Activated CD4-positive, alpha-beta memory T cell treated with anti-CD3 and anti-CD28 coated beads for 36 hours (primary cell): Measurements from ENCODE around the gene SEMA3D. TPM values are rescaled to one million over a fixed set of nuclear protein-coding genes. Genes with fewer than 3 reads are reported as not detected.
A peak's percentile ranks its signal among the peaks of the same experiment; 100 is the strongest.

ENCODE experiments used
- CTCF ChIA-PET: fragments of 350-600 bp; sonication (Branson Sonifier 250); formaldehyde crosslinking; loops from one replicate; lab custom pipeline; 2021; ENCODE audit warnings: antibody characterized with exemption, inconsistent platforms; lab: Charles Lee
- POLR2A ChIA-PET: fragments of 350-600 bp; sonication (Branson Sonifier 250); formaldehyde crosslinking; loops from one replicate; lab custom pipeline; 2021; ENCODE audit warnings: antibody characterized with exemption; lab: Charles Lee
- DNase-seq: peaks from one replicate; pipeline ENCODE4 v3.0.0-alpha.2; 2020
- H3K27ac Mint-ChIP-seq: one replicate; pipeline ENCODE4 v1.8.0; 2021; ENCODE audit warnings: mixed read lengths
- H3K27me3 Mint-ChIP-seq: one replicate; pipeline ENCODE4 v1.8.0; 2021; ENCODE audit warnings: mixed read lengths
- H3K36me3 Mint-ChIP-seq: one replicate; pipeline ENCODE4 v1.8.0; 2021; ENCODE audit warnings: mixed read lengths
- H3K4me1 Mint-ChIP-seq: one replicate; pipeline ENCODE4 v1.8.0; 2021; ENCODE audit warnings: low read depth, mixed read lengths
- H3K4me3 Mint-ChIP-seq: one replicate; pipeline ENCODE4 v1.8.0; 2021; ENCODE audit warnings: mild to moderate bottlenecking, mixed read lengths
- H3K9me3 Mint-ChIP-seq: one replicate; pipeline ENCODE4 v1.8.0; 2021; ENCODE audit warnings: mixed read lengths
- intact Hi-C: fragments of 100-400 bp; cut with micrococcal nuclease; formaldehyde crosslinking; loops from one replicate; pipeline ENCODE4 v1.15.1; 2023
- total RNA-seq, 2 experiments: library from RNA; stranded (reverse); gene quantifications; one replicate each; pipeline ENCODE4 v1.2.3, GENCODE V29; 2021

The SEMA3D gene
- total RNA-seq, 2 experiments from 2014 or later: not detected

GRCh38 chr7:85177316-85177715 lies 9.5 kb downstream of the SEMA3D start:
- ChIA-PET POLR2A (no interaction called here), CTCF (no interaction called here)
- DNase-seq: no peak
- Mint-ChIP-seq H3K27ac (no peak overlapping the region), H3K4me1 (no peaks in the 10 kb centered on the region), H3K9me3 (peaks cover 21% of the 10 kb centered on the region), H3K27me3 (no peaks in the 10 kb centered on the region), H3K4me3 (no peak overlapping the region), H3K36me3 (no peaks in the 10 kb centered on the region)
- intact Hi-C loops: no loop called here

GRCh38 chr7:85176197-85176596 lies 10.7 kb downstream of the SEMA3D start:
- Mint-ChIP-seq H3K9me3 (peaks cover 21% of the 10 kb centered on the region), H3K27me3 (no peaks in the 10 kb centered on the region), H3K4me3 (no peak overlapping the region), H3K27ac (no peak overlapping the region), H3K36me3 (no peaks in the 10 kb centered on the region), H3K4me1 (no peaks in the 10 kb centered on the region)
- POLR2A ChIA-PET: no interaction called here
- intact Hi-C loops: no loop called here
- DNase-seq: no peak
- CTCF ChIA-PET: no interaction called here

- H3K27ac Mint-ChIP-seq: no peak overlapping the region
- ChIA-PET CTCF (no interaction called here), POLR2A (no interaction called here)
- DNase-seq: no peak
- H3K4me3 Mint-ChIP-seq: no peak overlapping the region
- peaks cover 17% of the 10 kb centered on the region for H3K9me3 Mint-ChIP-seq
- H3K36me3 Mint-ChIP-seq: no peaks in the 10 kb centered on the region
- no peaks in the 10 kb centered on the region for H3K27me3 Mint-ChIP-seq
- intact Hi-C loops: no loop called here
- no peaks in the 10 kb centered on the region for H3K4me1 Mint-ChIP-seq
These were observed 11.6 kb downstream of the SEMA3D start for GRCh38 chr7:85175217-85175616.

- ChIA-PET CTCF (no interaction called here), POLR2A (no interaction called here)
- H3K4me3 Mint-ChIP-seq: no peak overlapping the region
- H3K27ac Mint-ChIP-seq: no peak overlapping the region
- no peaks in the 10 kb centered on the region for H3K4me1 Mint-ChIP-seq
- no peaks in the 10 kb centered on the region for H3K9me3 Mint-ChIP-seq
- intact Hi-C loops: no loop called here
- DNase-seq: no peak
- no peaks in the 10 kb centered on the region for H3K27me3 Mint-ChIP-seq
- H3K36me3 Mint-ChIP-seq: no peaks in the 10 kb centered on the region
These were observed 14.3 kb downstream of the SEMA3D start for GRCh38 chr7:85172530-85172941.

- Mint-ChIP-seq H3K27me3 (no peaks in the 10 kb centered on the region), H3K27ac (no peak overlapping the region), H3K9me3 (no peaks in the 10 kb centered on the region), H3K4me3 (no peak overlapping the region), H3K4me1 (no peaks in the 10 kb centered on the region), H3K36me3 (no peaks in the 10 kb centered on the region)
- CTCF ChIA-PET: no interaction called here
- no peak for DNase-seq
- intact Hi-C loops: no loop called here
- POLR2A ChIA-PET: no interaction called here
These were observed 19.2 kb downstream of the SEMA3D start for GRCh38 chr7:85167636-85168035.

GRCh38 chr7:85165263-85165662 lies 21.6 kb downstream of the SEMA3D start:
- DNase-seq: no peak
- CTCF ChIA-PET: no interaction called here
- Mint-ChIP-seq H3K4me1 (peaks cover 4% of the 10 kb centered on the region), H3K36me3 (no peaks in the 10 kb centered on the region), H3K27me3 (no peaks in the 10 kb centered on the region), H3K4me3 (no peak overlapping the region), H3K9me3 (no peaks in the 10 kb centered on the region), H3K27ac (no peak overlapping the region)
- intact Hi-C loops: no loop called here
- POLR2A ChIA-PET: no interaction called here

GRCh38 chr7:85164376-85164775 lies 22.5 kb downstream of the SEMA3D start:
- H3K9me3 Mint-ChIP-seq: peaks cover 4% of the 10 kb centered on the region

GRCh38 chr7:85162721-85163120 lies 24.1 kb downstream of the SEMA3D start:
- peaks cover 7% of the 10 kb centered on the region for H3K4me1 Mint-ChIP-seq
- intact Hi-C loops: no loop called here
- no peaks in the 10 kb centered on the region for H3K27me3 Mint-ChIP-seq
- ChIA-PET POLR2A (no interaction called here), CTCF (no interaction called here)
- no peaks in the 10 kb centered on the region for H3K36me3 Mint-ChIP-seq
- no peak for DNase-seq
- no peak overlapping the region for H3K27ac Mint-ChIP-seq
- H3K9me3 Mint-ChIP-seq: peaks cover 5% of the 10 kb centered on the region
- H3K4me3 Mint-ChIP-seq: no peak overlapping the region

More at GRCh38 chr7:85164376-85164775, 22.5 kb downstream of the SEMA3D start:
- no peak overlapping the region for H3K27ac Mint-ChIP-seq
- intact Hi-C loops: no loop called here
- no peaks in the 10 kb centered on the region for H3K36me3 Mint-ChIP-seq
- ChIA-PET POLR2A (no interaction called here), CTCF (no interaction called here)
- peaks cover 7% of the 10 kb centered on the region for H3K4me1 Mint-ChIP-seq
- H3K27me3 Mint-ChIP-seq: no peaks in the 10 kb centered on the region
- no peak for DNase-seq
- no peak overlapping the region for H3K4me3 Mint-ChIP-seq

GRCh38 chr7:85160223-85160622 lies 26.6 kb downstream of the SEMA3D start:
- H3K4me1 Mint-ChIP-seq: peaks cover 7% of the 10 kb centered on the region
- H3K36me3 Mint-ChIP-seq: no peaks in the 10 kb centered on the region
- no peak overlapping the region for H3K4me3 Mint-ChIP-seq
- POLR2A ChIA-PET: no interaction called here
- intact Hi-C loops: no loop called here
- no peaks in the 10 kb centered on the region for H3K27me3 Mint-ChIP-seq
- CTCF ChIA-PET: no interaction called here
- peak; percentile 39 for DNase-seq
- H3K27ac Mint-ChIP-seq: no peak overlapping the region
- H3K9me3 Mint-ChIP-seq: peaks cover 9% of the 10 kb centered on the region

GRCh38 chr7:85159003-85159402 lies 27.9 kb downstream of the SEMA3D start:
- H3K9me3 Mint-ChIP-seq: peaks cover 9% of the 10 kb centered on the region
- no peaks in the 10 kb centered on the region for H3K36me3 Mint-ChIP-seq

GRCh38 chr7:85156661-85157208 lies 30.1 kb downstream of the SEMA3D start:
- no peak overlapping the region for H3K27ac Mint-ChIP-seq
- no peak overlapping the region for H3K4me3 Mint-ChIP-seq
- no peak for DNase-seq
- H3K4me1 Mint-ChIP-seq: peaks cover 7% of the 10 kb centered on the region
- peaks cover 9% of the 10 kb centered on the region for H3K9me3 Mint-ChIP-seq
- no peaks in the 10 kb centered on the region for H3K36me3 Mint-ChIP-seq
- ChIA-PET POLR2A (no interaction called here), CTCF (no interaction called here)
- H3K27me3 Mint-ChIP-seq: no peaks in the 10 kb centered on the region
- intact Hi-C loops: no loop called here

More at GRCh38 chr7:85159003-85159402, 27.9 kb downstream of the SEMA3D start:
- Mint-ChIP-seq H3K4me3 (no peak overlapping the region), H3K4me1 (peaks cover 7% of the 10 kb centered on the region), H3K27me3 (no peaks in the 10 kb centered on the region), H3K27ac (no peak overlapping the region)
- DNase-seq: no peak
- CTCF ChIA-PET: no interaction called here
- POLR2A ChIA-PET: no interaction called here
- intact Hi-C loops: no loop called here

GRCh38 chr7:85154282-85154937 lies 32.4 kb downstream of the SEMA3D start:
- CTCF ChIA-PET: no interaction called here
- Mint-ChIP-seq H3K4me1 (no peaks in the 10 kb centered on the region), H3K27me3 (no peaks in the 10 kb centered on the region), H3K36me3 (no peaks in the 10 kb centered on the region), H3K9me3 (peaks cover 5% of the 10 kb centered on the region), H3K27ac (no peak overlapping the region), H3K4me3 (no peak overlapping the region)
- DNase-seq: no peak
- POLR2A ChIA-PET: no interaction called here
- intact Hi-C loops: no loop called here

GRCh38 chr7:85153715-85154114 lies 33.1 kb downstream of the SEMA3D start:
- POLR2A ChIA-PET: no interaction called here
- intact Hi-C loops: no loop called here
- H3K27ac Mint-ChIP-seq: no peak overlapping the region
- DNase-seq: no peak
- CTCF ChIA-PET: no interaction called here
- no peaks in the 10 kb centered on the region for H3K36me3 Mint-ChIP-seq
- no peak overlapping the region for H3K4me3 Mint-ChIP-seq
- no peaks in the 10 kb centered on the region for H3K27me3 Mint-ChIP-seq
- H3K4me1 Mint-ChIP-seq: no peaks in the 10 kb centered on the region
- peaks cover 4% of the 10 kb centered on the region for H3K9me3 Mint-ChIP-seq
